GM03348 (cell line): ENCODE data around the gene LDLRAD4.
A peak's percentile ranks its signal among the peaks of the same experiment; 100 is the strongest.
"Not testable (repeated sequence)": the region's sequence is repeated elsewhere in the genome, so short reads cannot be mapped to it uniquely, and the experiment has no call there.

ENCODE experiments used
- DNase-seq: peaks from one replicate; pipeline ENCODE4 v3.0.0; 2012; ENCODE audit warnings: low spot score

The LDLRAD4 gene

GRCh38 chr18:13599031-13599430, 380.5 kb downstream of the LDLRAD4 start:
- DNase-seq: no peak

- no peak for DNase-seq
Observed at GRCh38 chr18:13603304-13604019, 384.9 kb downstream of the LDLRAD4 start.

- DNase-seq: no peak
Observed at GRCh38 chr18:13604786-13605185, 386.2 kb downstream of the LDLRAD4 start.

GRCh38 chr18:13605477-13605876, 386.9 kb downstream of the LDLRAD4 start:
- DNase-seq: no peak

GRCh38 chr18:13605901-13606300, 387.3 kb downstream of the LDLRAD4 start:
- DNase-seq: no peak

- no peak for DNase-seq
Observed at GRCh38 chr18:13606604-13607254, 388.2 kb downstream of the LDLRAD4 start.

GRCh38 chr18:13608024-13608562, 389.5 kb downstream of the LDLRAD4 start:
- not testable (repeated sequence) for DNase-seq

GRCh38 chr18:13608791-13609532, 390.4 kb downstream of the LDLRAD4 start:
- DNase-seq: no peak

- DNase-seq: no peak
Observed at GRCh38 chr18:13610555-13611141, 392.1 kb downstream of the LDLRAD4 start.

GRCh38 chr18:13611142-13611600, 392.6 kb downstream of the LDLRAD4 start:
- peak; percentile 43 for DNase-seq

GRCh38 chr18:13611601-13612195, 393.1 kb downstream of the LDLRAD4 start:
- peak; percentile 78 for DNase-seq

- peak; percentile 32 for DNase-seq
Observed at GRCh38 chr18:13612196-13612997, 393.8 kb downstream of the LDLRAD4 start.

- no peak for DNase-seq
Observed at GRCh38 chr18:13613099-13613498, 394.5 kb downstream of the LDLRAD4 start.

- no peak for DNase-seq
Observed at GRCh38 chr18:13613591-13614501, 395.3 kb downstream of the LDLRAD4 start.

- DNase-seq: no peak
Observed at GRCh38 chr18:13614641-13615288, 396.2 kb downstream of the LDLRAD4 start.

GRCh38 chr18:13615432-13615861, 396.9 kb downstream of the LDLRAD4 start:
- peak; percentile 70 for DNase-seq

- no peak for DNase-seq
Observed at GRCh38 chr18:13616041-13616440, 397.5 kb downstream of the LDLRAD4 start.

GRCh38 chr18:13616525-13617035, 398.0 kb downstream of the LDLRAD4 start:
- DNase-seq: no peak
